HFFc6 (cell line): ENCODE data around the gene GNAO1. TPM values are rescaled to one million over a fixed set of nuclear protein-coding genes. Genes with fewer than 3 reads are reported as not detected.
A peak's percentile ranks its signal among the peaks of the same experiment; 100 is the strongest.
"Not testable (repeated sequence)": the region's sequence is repeated elsewhere in the genome, so short reads cannot be mapped to it uniquely, and the experiment has no call there.

Experiments
- DNase-seq: peaks from one replicate; pipeline ENCODE4 v3.0.0-alpha.2; 2018
- H3K27ac Mint-ChIP-seq: 2 replicates; pipeline ENCODE4 v1.8.0; 2020; ENCODE audit warnings: mild to moderate bottlenecking, mixed read lengths
- H3K27me3 Mint-ChIP-seq: 2 replicates; pipeline ENCODE4 v1.8.0; 2021; ENCODE audit warnings: mild to moderate bottlenecking, moderate library complexity, mixed read lengths; ENCODE audit not compliant: insufficient read depth
- H3K36me3 Mint-ChIP-seq: 2 replicates; pipeline ENCODE4 v1.8.0; 2021; ENCODE audit warnings: low read depth, mixed read lengths
- H3K4me1 Mint-ChIP-seq: 2 replicates; pipeline ENCODE4 v1.8.0; 2020; ENCODE audit warnings: low read depth, mixed read lengths
- H3K4me3 Mint-ChIP-seq: 2 replicates; pipeline ENCODE4 v1.8.0; 2020; ENCODE audit warnings: mild to moderate bottlenecking, moderate library complexity, mixed read lengths
- H3K9me3 Mint-ChIP-seq: 2 replicates; pipeline ENCODE4 v1.8.0; 2020; ENCODE audit warnings: mild to moderate bottlenecking, mixed read lengths
- total RNA-seq, 6 experiments: library from RNA; stranded (reverse); fragmentation: NEBNext Ultra II Directional; extraction: Animal tissue kit (Norgen Biotek cat#: 25700); gene quantifications; 2 replicates in 1 of 6; 3 replicates in 5 of 6; pipeline ENCODE4 v1.2.3, GENCODE V29; 2021
- TF ChIP-seq, protein P1 (sequence below): fragments of 200-600 bp; sonication (generic); IDR thresholded peaks from 2 replicates; pipeline ENCODE4 v1.5.0; 2021; ENCODE audit warnings: antibody characterized with exemption, mild to moderate bottlenecking

The GNAO1 gene
- total RNA-seq, 6 experiments from 2014 or later = 0.07 to 0.48 (median 0.37) TPM; not detected in 1

DNA sequence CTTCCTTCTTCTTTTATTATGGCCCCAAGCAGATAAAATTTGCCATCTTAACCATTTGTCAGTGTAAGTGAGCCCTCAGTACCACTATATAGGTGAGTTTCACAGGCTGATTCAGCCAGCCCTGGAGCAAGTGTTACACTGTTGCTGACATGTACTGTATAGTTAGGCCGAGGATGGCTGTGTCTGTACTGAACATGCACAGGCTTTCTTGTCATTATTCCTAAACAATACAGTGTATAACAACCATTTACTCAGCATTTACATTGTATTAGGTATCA is 180.3 kb downstream of the GNAO1 start:
- Mint-ChIP-seq H3K9me3 (no peaks in the 10 kb centered on the region), H3K27me3 (no peaks in the 10 kb centered on the region), H3K36me3 (peaks cover 13% of the 10 kb centered on the region), H3K4me3 (0 out of 2 replicates have a peak overlapping the region, but pooled peaks have one; percentile 60), H3K4me1 (peaks cover 39% of the 10 kb centered on the region), H3K27ac (peak overlapping the region; percentile 38)
- no peak for DNase-seq
- TF ChIP-seq, protein P1, sequence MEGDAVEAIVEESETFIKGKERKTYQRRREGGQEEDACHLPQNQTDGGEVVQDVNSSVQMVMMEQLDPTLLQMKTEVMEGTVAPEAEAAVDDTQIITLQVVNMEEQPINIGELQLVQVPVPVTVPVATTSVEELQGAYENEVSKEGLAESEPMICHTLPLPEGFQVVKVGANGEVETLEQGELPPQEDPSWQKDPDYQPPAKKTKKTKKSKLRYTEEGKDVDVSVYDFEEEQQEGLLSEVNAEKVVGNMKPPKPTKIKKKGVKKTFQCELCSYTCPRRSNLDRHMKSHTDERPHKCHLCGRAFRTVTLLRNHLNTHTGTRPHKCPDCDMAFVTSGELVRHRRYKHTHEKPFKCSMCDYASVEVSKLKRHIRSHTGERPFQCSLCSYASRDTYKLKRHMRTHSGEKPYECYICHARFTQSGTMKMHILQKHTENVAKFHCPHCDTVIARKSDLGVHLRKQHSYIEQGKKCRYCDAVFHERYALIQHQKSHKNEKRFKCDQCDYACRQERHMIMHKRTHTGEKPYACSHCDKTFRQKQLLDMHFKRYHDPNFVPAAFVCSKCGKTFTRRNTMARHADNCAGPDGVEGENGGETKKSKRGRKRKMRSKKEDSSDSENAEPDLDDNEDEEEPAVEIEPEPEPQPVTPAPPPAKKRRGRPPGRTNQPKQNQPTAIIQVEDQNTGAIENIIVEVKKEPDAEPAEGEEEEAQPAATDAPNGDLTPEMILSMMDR = no peak

DNA sequence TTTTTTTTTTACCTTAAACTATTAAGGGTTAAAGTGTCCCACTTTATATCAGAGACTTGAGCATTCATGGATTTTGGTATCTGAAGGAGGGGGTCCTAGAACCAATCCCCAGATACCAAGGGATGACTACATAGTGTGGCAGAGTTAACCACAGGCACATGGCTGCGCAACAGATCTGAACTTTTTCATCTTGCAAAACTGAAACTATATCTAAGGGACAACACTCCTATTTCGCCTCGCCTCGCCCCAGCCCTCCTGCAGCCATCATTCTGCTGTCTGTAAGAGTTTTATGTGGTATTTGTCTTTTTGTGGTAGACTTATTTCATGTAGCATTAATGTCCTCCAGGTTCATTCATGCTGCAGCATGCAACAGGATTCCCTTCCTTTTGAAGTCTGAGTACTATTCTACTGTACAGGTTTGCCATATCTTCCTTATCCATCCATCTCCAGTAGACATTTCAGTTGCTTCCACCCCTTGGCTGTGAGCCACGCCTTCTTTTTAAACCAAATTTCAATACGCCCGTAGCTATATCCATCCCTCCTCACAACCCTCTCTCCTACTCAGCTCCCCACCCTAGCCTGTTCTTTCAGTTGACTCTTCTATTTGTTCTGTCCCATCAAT is 180.8 kb downstream of the GNAO1 start:
- TF ChIP-seq, protein P1 = no peak
- Mint-ChIP-seq H3K4me3 (no peak overlapping the region), H3K27me3 (no peaks in the 10 kb centered on the region), H3K9me3 (no peaks in the 10 kb centered on the region), H3K4me1 (peaks cover 39% of the 10 kb centered on the region), H3K36me3 (peaks cover 14% of the 10 kb centered on the region), H3K27ac (peak overlapping the region; percentile 17; the same call in 1 of the 2 replicates)
- DNase-seq = no peak

DNA sequence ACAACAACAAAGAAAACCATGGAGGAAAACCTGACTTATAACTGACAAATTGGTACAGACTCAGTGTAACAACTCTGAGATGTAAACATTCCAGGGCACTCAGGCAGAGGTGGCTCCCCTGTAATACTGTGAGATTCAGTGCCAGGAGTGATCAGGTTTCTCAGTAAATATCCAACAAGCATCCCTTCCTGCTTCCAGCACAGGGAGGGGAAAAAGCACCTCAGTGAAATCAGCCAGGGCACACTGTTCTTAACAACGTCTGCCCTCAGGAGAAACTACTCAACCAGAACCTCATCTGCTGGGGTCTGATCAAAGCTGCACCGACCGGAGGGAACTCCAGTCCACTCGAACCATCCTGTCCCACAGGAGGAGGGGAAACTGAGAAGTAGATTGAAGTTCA is 181.7 kb downstream of the GNAO1 start:
- no peaks in the 10 kb centered on the region for H3K9me3 Mint-ChIP-seq
- H3K4me3 Mint-ChIP-seq = no peak overlapping the region
- peaks cover 39% of the 10 kb centered on the region for H3K4me1 Mint-ChIP-seq
- no peak for DNase-seq
- H3K27ac Mint-ChIP-seq = no peak overlapping the region
- H3K36me3 Mint-ChIP-seq = peaks cover 23% of the 10 kb centered on the region
- no peaks in the 10 kb centered on the region for H3K27me3 Mint-ChIP-seq
- TF ChIP-seq, protein P1 = no peak

DNA sequence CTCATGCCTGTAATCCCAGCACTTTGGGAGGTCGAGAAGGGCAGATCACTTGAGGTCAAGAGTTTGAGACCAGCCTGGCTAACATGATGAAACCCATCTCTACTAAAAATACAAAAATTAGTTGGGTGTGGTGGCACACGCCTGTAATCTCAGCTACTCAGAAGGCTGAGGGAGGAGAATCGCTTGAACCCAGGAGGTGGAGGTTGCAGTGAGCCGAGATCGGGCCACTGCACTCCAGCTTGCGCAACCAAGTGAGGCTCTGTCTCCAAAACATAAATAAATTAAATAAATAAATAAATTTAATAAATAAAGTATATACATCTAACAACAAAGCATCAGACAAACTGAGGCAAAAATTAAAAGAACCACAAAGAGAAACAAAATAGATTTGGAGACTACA is 184.5 kb downstream of the GNAO1 start:
- not testable (repeated sequence) for H3K27ac Mint-ChIP-seq, H3K4me3 Mint-ChIP-seq, DNase-seq, H3K9me3 Mint-ChIP-seq, H3K27me3 Mint-ChIP-seq
- peaks cover 50% of the 10 kb centered on the region for H3K36me3 Mint-ChIP-seq
- peaks cover 27% of the 10 kb centered on the region for H3K4me1 Mint-ChIP-seq

DNA sequence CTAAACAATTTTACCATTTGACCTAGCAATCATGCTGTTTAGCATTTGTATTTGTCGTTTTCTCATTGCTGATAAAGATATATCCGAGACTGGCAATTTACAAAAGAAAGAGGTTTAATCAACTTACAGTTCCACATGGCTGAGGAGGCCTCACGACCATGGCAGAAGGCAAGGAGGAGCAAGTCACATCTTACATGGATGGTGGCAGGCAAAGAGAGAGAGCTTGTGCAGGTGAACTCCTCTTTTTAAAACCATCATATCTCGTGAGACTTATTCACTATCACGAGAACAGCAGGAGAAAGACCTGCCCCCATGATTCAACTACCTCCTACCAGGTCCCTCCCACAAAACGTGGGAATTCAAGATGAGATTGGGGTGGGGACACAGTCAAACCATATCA is 187.8 kb downstream of the GNAO1 start:
- Mint-ChIP-seq H3K9me3 (peaks cover 22% of the 10 kb centered on the region), H3K36me3 (peaks cover 75% of the 10 kb centered on the region), H3K4me1 (peaks cover 14% of the 10 kb centered on the region)
- not testable (repeated sequence) for H3K27me3 Mint-ChIP-seq, H3K27ac Mint-ChIP-seq, DNase-seq, H3K4me3 Mint-ChIP-seq

DNA sequence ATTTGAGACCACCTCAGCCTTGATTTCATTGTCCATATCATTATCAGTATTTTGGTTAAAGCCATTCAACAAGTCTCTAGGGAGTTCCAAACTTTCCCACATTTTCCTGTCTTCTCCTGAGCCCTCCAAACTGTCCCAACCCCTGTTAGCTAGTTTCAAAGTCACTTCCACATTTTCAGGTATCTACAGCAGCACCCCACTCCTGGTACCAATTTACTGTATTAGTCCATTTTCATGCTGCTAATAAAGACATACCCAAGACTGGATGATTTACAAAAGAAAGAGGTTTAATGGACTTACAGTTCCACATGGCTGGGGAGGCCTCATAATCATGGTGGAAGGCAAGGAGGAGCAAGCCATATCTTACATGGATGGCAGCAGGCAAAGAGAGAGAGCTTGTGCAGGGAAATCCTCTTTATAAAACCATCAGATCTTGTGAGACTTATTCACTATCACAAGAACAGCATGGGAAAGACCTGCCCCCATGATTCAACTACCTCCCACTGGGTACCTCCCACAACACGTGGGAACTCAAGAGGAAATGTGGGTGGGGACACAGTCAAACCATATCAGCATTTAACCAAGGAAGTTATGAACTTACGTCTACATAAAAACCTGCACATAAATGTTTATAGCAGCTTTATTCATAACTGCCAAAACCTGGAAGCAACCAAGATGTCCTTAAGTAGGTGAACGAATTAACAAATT is 189.6 kb downstream of the GNAO1 start:
- H3K27ac Mint-ChIP-seq, H3K27me3 Mint-ChIP-seq, DNase-seq, H3K4me3 Mint-ChIP-seq: not testable (repeated sequence)
- H3K9me3 Mint-ChIP-seq = peaks cover 22% of the 10 kb centered on the region
- peaks cover 18% of the 10 kb centered on the region for H3K4me1 Mint-ChIP-seq
- H3K36me3 Mint-ChIP-seq = peaks cover 84% of the 10 kb centered on the region

DNA sequence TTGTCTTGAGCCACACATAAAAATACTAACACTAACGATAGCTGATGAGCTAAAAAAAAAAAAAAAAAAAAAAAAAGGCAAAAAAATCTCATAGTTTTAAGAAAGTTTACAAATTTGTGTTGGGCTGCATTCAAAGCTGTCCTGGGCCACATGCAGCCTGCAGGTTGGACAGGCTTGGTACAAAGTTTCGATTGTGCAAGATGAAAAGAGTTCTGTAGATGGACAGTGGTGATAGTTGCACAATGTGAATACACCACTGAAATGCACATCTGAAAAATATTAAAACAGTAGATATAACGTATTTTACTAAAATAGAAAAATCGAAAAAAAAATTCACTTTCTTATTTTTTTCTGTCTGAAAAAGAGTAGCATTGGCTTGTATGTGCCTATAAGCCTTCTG is 191.2 kb downstream of the GNAO1 start:
- no peak for DNase-seq
- peaks cover 87% of the 10 kb centered on the region for H3K36me3 Mint-ChIP-seq
- TF ChIP-seq, protein P1 = no peak
- no peak overlapping the region for H3K4me3 Mint-ChIP-seq
- peaks cover 22% of the 10 kb centered on the region for H3K9me3 Mint-ChIP-seq
- peaks cover 3% of the 10 kb centered on the region; the same call in 1 of the 2 replicates for H3K27me3 Mint-ChIP-seq
- peaks cover 21% of the 10 kb centered on the region for H3K4me1 Mint-ChIP-seq
- H3K27ac Mint-ChIP-seq = no peak overlapping the region
